ENCODE data around the gene CACNA1H. TPM values are rescaled to one million over a fixed set of nuclear protein-coding genes. Genes with fewer than 3 reads are reported as not detected.

Gene CACNA1H
- total and polyA plus RNA-seq, 9 of the 15 experiments (the other 6 are each of a cell fraction or from before 2014, with no cell fraction given) = 0.10 to 0.18 TPM; not detected in 7

GRCh38 chr16:1167276-1168107 lies 14.6 kb downstream of the CACNA1H start (continued):
- no peak for TF ChIP-seq ZNF76 (CRISPR knock-in tag; IDR thresholded peaks at IDR 0.05; ENCODE audit: borderline replicate concordance)
- no peak for TF ChIP-seq KDM5B (IDR thresholded peaks at IDR 0.05; ENCODE audit: insufficient replicate concordance, low read depth, low read length)
- no peak for TF ChIP-seq FOXJ2 (tag; IDR thresholded peaks at IDR 0.05)
- TF ChIP-seq RBFOX2 (IDR thresholded peaks at IDR 0.05; ENCODE audit: low read depth, low read length) = no peak
- no peak for TF ChIP-seq EZH2 (IDR thresholded peaks at IDR 0.05; ENCODE audit: borderline replicate concordance, low read depth, low read length)
- no peak for TF ChIP-seq CHD2 (IDR thresholded peaks at IDR 0.05; ENCODE audit: low read depth, low read length)
- no peak for TF ChIP-seq TFAM (CRISPR knock-in tag; conservative IDR thresholded peaks at IDR 0.05)
- TF ChIP-seq THRAP3 (IDR thresholded peaks at IDR 0.05; ENCODE audit: borderline replicate concordance) = no peak
- peak; percentile 25; the same call in 1 of the 2 replicates for TF ChIP-seq PKNOX1 (IDR thresholded peaks at IDR 0.05)
- TF ChIP-seq YBX1 (IDR thresholded peaks at IDR 0.05) = no peak
- no peak for TF ChIP-seq THRA (IDR thresholded peaks at IDR 0.05)
- TF ChIP-seq ZNF561 (CRISPR knock-in tag; conservative IDR thresholded peaks at IDR 0.05) = no peak
- no peak for TF ChIP-seq BCOR (IDR thresholded peaks at IDR 0.05)
- no peak for TF ChIP-seq CREM (IDR thresholded peaks at IDR 0.05; ENCODE audit: low read depth)
- no peak for TF ChIP-seq DDX20 (tag; IDR thresholded peaks at IDR 0.05; ENCODE audit: low read depth)
- TF ChIP-seq SAFB (IDR thresholded peaks at IDR 0.05; ENCODE audit: borderline replicate concordance, low read depth, low read length) = 0 out of 2 replicates have a peak, but pooled peaks have one; percentile 53

Measured in K562 (cell line).